H9 (cell line): ENCODE measurements around the gene METTL1. TPM values are rescaled to one million over a fixed set of nuclear protein-coding genes. Genes with fewer than 3 reads are reported as not detected.

Source experiments
- DNase-seq: peaks from one replicate; pipeline ENCODE4 v3.0.0-alpha.2; 2017
- H2AFZ ChIP-seq: one replicate; pipeline ENCODE4 v1.6.1; 2013; ENCODE audit warnings: mild to moderate bottlenecking, low read length, control low read depth, moderate library complexity
- H2AK5ac ChIP-seq: 2 replicates; pipeline ENCODE4 v1.6.1; 2013; ENCODE audit warnings: low read length, control low read depth, mixed read lengths; ENCODE audit not compliant: insufficient read length
- H2BK120ac ChIP-seq: one replicate; pipeline ENCODE4 v1.6.1; 2013; ENCODE audit warnings: low read depth, mild to moderate bottlenecking, low read length, control low read depth, inconsistent platforms; ENCODE audit not compliant: poor library complexity, severe bottlenecking
- H2BK12ac ChIP-seq: 2 replicates; pipeline ENCODE4 v1.6.1; 2013; ENCODE audit warnings: low read length, control low read depth, mixed read lengths, low read depth; ENCODE audit not compliant: insufficient read length
- H2BK15ac ChIP-seq: 2 replicates; pipeline ENCODE4 v1.6.1; 2013; ENCODE audit warnings: low read depth, low read length, control low read depth
- H2BK20ac ChIP-seq: one replicate; pipeline ENCODE4 v1.6.1; 2013; ENCODE audit warnings: low read depth, mild to moderate bottlenecking, low read length, control low read depth, inconsistent platforms; ENCODE audit not compliant: poor library complexity, severe bottlenecking
- H2BK5ac ChIP-seq: 2 replicates; pipeline ENCODE4 v1.6.1; 2013; ENCODE audit warnings: low read length, control low read depth, mixed read lengths; ENCODE audit not compliant: insufficient read length
- H3K14ac ChIP-seq: 2 replicates; pipeline ENCODE4 v1.6.1; 2013; ENCODE audit warnings: low read length, control low read depth; ENCODE audit not compliant: insufficient read depth
- H3K18ac ChIP-seq: 2 replicates; pipeline ENCODE4 v1.6.1; 2013; ENCODE audit warnings: low read depth, mild to moderate bottlenecking, mixed read lengths, low read length, control low read depth; ENCODE audit not compliant: insufficient read length
- H3K23ac ChIP-seq: 2 replicates; pipeline ENCODE4 v1.6.1; 2013; ENCODE audit warnings: low read length, control low read depth, mixed read lengths, low read depth; ENCODE audit not compliant: insufficient read length
- H3K23me2 ChIP-seq: 2 replicates; pipeline ENCODE4 v1.6.1; 2013; ENCODE audit warnings: low read depth, mild to moderate bottlenecking, mixed read lengths, low read length, control low read depth; ENCODE audit not compliant: insufficient read length, poor library complexity, severe bottlenecking
- H3K27ac ChIP-seq: 2 replicates; pipeline ENCODE4 v1.5.1; 2013; ENCODE audit warnings: low read length, control low read depth, mixed read lengths, low read depth; ENCODE audit not compliant: insufficient read length
- H3K27me3 ChIP-seq: 2 replicates; pipeline ENCODE4 v1.6.1; 2013; ENCODE audit warnings: low read length, control low read depth, inconsistent platforms; ENCODE audit not compliant: insufficient read depth
- H3K4ac ChIP-seq: 2 replicates; pipeline ENCODE4 v1.6.1; 2013; ENCODE audit warnings: low read depth, mild to moderate bottlenecking, control low read depth, inconsistent platforms, low read length, moderate library complexity
- H3K4me1 ChIP-seq: 2 replicates; pipeline ENCODE4 v1.6.1; 2013; ENCODE audit warnings: low read length, control low read depth, inconsistent platforms; ENCODE audit not compliant: insufficient read depth
- H3K4me2 ChIP-seq: 2 replicates; pipeline ENCODE4 v1.6.1; 2013; ENCODE audit warnings: low read length, control low read depth, mixed read lengths; ENCODE audit not compliant: insufficient read length, insufficient read depth
- H3K56ac ChIP-seq: 2 replicates; pipeline ENCODE4 v1.6.1; 2013; ENCODE audit warnings: low read depth, mild to moderate bottlenecking, mixed read lengths, low read length, control low read depth; ENCODE audit not compliant: insufficient read length
- H3K79me1 ChIP-seq: 2 replicates; pipeline ENCODE4 v1.6.1; 2013; ENCODE audit warnings: low read depth, mild to moderate bottlenecking, moderate library complexity, low read length, control low read depth, inconsistent platforms; ENCODE audit not compliant: insufficient read depth, poor library complexity, severe bottlenecking
- H3K79me2 ChIP-seq: 2 replicates; pipeline ENCODE4 v1.6.1; 2013; ENCODE audit warnings: low read length, control low read depth, inconsistent platforms; ENCODE audit not compliant: insufficient read depth
- H3K9ac ChIP-seq: 2 replicates; pipeline ENCODE4 v1.6.1; 2013; ENCODE audit warnings: low read length, control low read depth, mixed read lengths; ENCODE audit not compliant: insufficient read length; ENCODE audit errors: extremely low read depth
- H3K9me3 ChIP-seq: one replicate; pipeline ENCODE4 v1.6.1; 2013; ENCODE audit warnings: low read depth, low read length, inconsistent platforms; ENCODE audit not compliant: control insufficient read depth
- H3T11ph ChIP-seq: one replicate; pipeline ENCODE4 v1.6.1; 2013; ENCODE audit warnings: mild to moderate bottlenecking, low read length, control low read depth, inconsistent platforms
- H4K20me1 ChIP-seq: one replicate; pipeline ENCODE4 v1.6.1; 2013; ENCODE audit not compliant: control insufficient read depth, insufficient read length, insufficient read depth
- H4K5ac ChIP-seq: 2 replicates; pipeline ENCODE4 v1.6.1; 2013; ENCODE audit warnings: low read depth, mild to moderate bottlenecking, mixed read lengths, low read length, control low read depth; ENCODE audit not compliant: insufficient read length
- H4K8ac ChIP-seq: replicated peaks from 2 replicates; pipeline ENCODE4 v1.6.1; 2013; ENCODE audit warnings: low read length, control low read depth, mixed read lengths, low read depth; ENCODE audit not compliant: insufficient read length
- H4K91ac ChIP-seq: 2 replicates; pipeline ENCODE4 v1.6.1; 2013; ENCODE audit warnings: low read depth, mild to moderate bottlenecking, moderate library complexity, mixed read lengths, low read length, control low read depth; ENCODE audit not compliant: insufficient read length
- H3K27ac Mint-ChIP-seq, 3 experiments: 2 replicates in 2 of 3; 3 replicates in 1 of 3; pipeline ENCODE4 v1.8.0; 2020 to 2021; ENCODE audit warnings: mixed read lengths in 3 of 3, mild to moderate bottlenecking in 1 of 3, moderate library complexity in 1 of 3
- H3K27me3 Mint-ChIP-seq: 2 replicates; pipeline ENCODE4 v1.8.0; 2021; ENCODE audit warnings: low read depth, mild to moderate bottlenecking, moderate library complexity, mixed read lengths
- H3K36me3 Mint-ChIP-seq, 3 experiments: 2 replicates in 2 of 3; 3 replicates in 1 of 3; pipeline ENCODE4 v1.8.0; 2020 to 2021; ENCODE audit warnings: low read depth in 3 of 3, mixed read lengths in 3 of 3; ENCODE audit not compliant: insufficient read depth in 1 of 3
- H3K4me1 Mint-ChIP-seq, 2 experiments: 2 replicates each; pipeline ENCODE4 v1.8.0; 2020; ENCODE audit warnings: mixed read lengths in 2 of 2
- H3K4me3 Mint-ChIP-seq, 2 experiments: 2 replicates in 1 of 2; 3 replicates in 1 of 2; pipeline ENCODE4 v1.8.0; 2020 to 2021; ENCODE audit warnings: mild to moderate bottlenecking in 2 of 2, mixed read lengths in 2 of 2, moderate library complexity in 1 of 2
- H3K9me3 Mint-ChIP-seq, 2 experiments: 2 replicates in 1 of 2; 3 replicates in 1 of 2; pipeline ENCODE4 v1.8.0; 2020; ENCODE audit warnings: mild to moderate bottlenecking in 2 of 2, mixed read lengths in 2 of 2, moderate library complexity in 1 of 2
- WGBS: extraction: QIAGEN DNeasy Blood & Tissue Kit; methylation state at CpG from one replicate; pipeline ENCODE4 v1.1.7; 2013; ENCODE audit warnings: missing lambda C conversion rate, low lambda C conversion rate, mixed read lengths; ENCODE audit not compliant: insufficient read length; ENCODE audit errors: extremely low coverage; 5-methylcytosine and 5-hydroxymethylcytosine counted together
- total RNA-seq: library from RNA; stranded (reverse); gene quantifications from 2 replicates; pipeline ENCODE4 v1.2.1, GENCODE V29; 2021
- TF ChIP-seq, protein P1 (sequence below): fragments of 200-600 bp; sonication (generic); conservative IDR thresholded peaks from 3 replicates; pipeline ENCODE4 v1.8.0; 2021; ENCODE audit warnings: antibody characterized with exemption, mild to moderate bottlenecking

Gene METTL1
- total RNA-seq, 1 experiment from 2014 or later: 58.4 TPM

DNA sequence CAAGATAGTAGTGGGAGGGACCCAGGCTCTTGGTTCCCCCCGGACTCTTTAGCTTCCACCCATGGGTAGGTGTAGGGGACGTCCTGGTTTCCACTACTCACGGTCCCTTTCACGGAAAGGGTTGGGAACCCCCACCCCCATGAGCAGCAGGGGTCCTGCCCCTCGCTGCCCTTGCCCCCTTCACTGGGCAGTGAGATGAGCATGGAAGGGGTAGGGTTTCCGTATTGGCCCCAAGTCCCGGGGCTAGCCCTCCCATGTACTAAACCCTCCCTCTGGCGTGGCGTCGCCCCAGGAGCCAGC lies 46.1 kb downstream of the METTL1 start:
- no peak overlapping the region for H2AFZ ChIP-seq

More for the DNA sequence above, 46.1 kb downstream of the METTL1 start:
- Histone ChIP-seq H2BK12ac (no peak overlapping the region), H4K91ac (no peak overlapping the region), H4K8ac (no peak overlapping the region), H2BK120ac (no peak overlapping the region), H4K5ac (no peak overlapping the region), H2BK20ac (no peak overlapping the region), H2AK5ac (no peak overlapping the region), H3K23me2 (peaks cover 14% of the 10 kb centered on the region), H3K27me3 (peaks cover 20% of the 10 kb centered on the region; the same call in 1 of the 2 replicates), H3K14ac (no peak overlapping the region; the same call in 1 of the 2 replicates), H4K20me1 (no peaks in the 10 kb centered on the region), H3K18ac (no peak overlapping the region), H3K4me2 (peak overlapping the region; percentile 96), H2BK5ac (no peak overlapping the region), H3K9me3 (no peaks in the 10 kb centered on the region), H3K9ac (no peak overlapping the region), H2BK15ac (no peak overlapping the region), H3K23ac (no peak overlapping the region), H3T11ph (no peak overlapping the region), H3K79me2 (no peaks in the 10 kb centered on the region), H3K27ac (no peak overlapping the region), H3K4ac (no peak overlapping the region), H3K4me1 (no peaks in the 10 kb centered on the region; the same call in 1 of the 2 replicates), H3K56ac (no peak overlapping the region), H3K79me1 (no peaks in the 10 kb centered on the region)
- H3K4me3 Mint-ChIP-seq: peak overlapping the region; percentile 78 to 92
- WGBS: no CpG with 5 or more reads among the region's 10 CpGs
- peaks cover 12 to 17% of the 10 kb centered on the region in 2 experiments for H3K4me1 Mint-ChIP-seq
- H3K9me3 Mint-ChIP-seq: no peaks in the 10 kb centered on the region; a peak in 1 of 5 replicates
- TF ChIP-seq, protein P1, sequence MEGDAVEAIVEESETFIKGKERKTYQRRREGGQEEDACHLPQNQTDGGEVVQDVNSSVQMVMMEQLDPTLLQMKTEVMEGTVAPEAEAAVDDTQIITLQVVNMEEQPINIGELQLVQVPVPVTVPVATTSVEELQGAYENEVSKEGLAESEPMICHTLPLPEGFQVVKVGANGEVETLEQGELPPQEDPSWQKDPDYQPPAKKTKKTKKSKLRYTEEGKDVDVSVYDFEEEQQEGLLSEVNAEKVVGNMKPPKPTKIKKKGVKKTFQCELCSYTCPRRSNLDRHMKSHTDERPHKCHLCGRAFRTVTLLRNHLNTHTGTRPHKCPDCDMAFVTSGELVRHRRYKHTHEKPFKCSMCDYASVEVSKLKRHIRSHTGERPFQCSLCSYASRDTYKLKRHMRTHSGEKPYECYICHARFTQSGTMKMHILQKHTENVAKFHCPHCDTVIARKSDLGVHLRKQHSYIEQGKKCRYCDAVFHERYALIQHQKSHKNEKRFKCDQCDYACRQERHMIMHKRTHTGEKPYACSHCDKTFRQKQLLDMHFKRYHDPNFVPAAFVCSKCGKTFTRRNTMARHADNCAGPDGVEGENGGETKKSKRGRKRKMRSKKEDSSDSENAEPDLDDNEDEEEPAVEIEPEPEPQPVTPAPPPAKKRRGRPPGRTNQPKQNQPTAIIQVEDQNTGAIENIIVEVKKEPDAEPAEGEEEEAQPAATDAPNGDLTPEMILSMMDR: no peak
- no peak for DNase-seq
- H3K27ac Mint-ChIP-seq: no peak overlapping the region
- H3K36me3 Mint-ChIP-seq: peaks cover 0 to 9% (median 5%) of the 10 kb centered on the region in 3 experiments; a peak in 4 of 7 replicates
- H3K27me3 Mint-ChIP-seq: peaks cover 74% of the 10 kb centered on the region
